GM21786 (cell line): ENCODE measurements around the gene KIAA1328.
"Not testable (repeated sequence)": the region's sequence is repeated elsewhere in the genome, so short reads cannot be mapped to it uniquely, and the experiment has no call there.

Experiments
- ATAC-seq: cut with Tn5 transposase; IDR thresholded peaks from one replicate; pipeline ENCODE4 v1.9.1; 2021; ENCODE audit not compliant: unreplicated experiment

KIAA1328 gene

DNA sequence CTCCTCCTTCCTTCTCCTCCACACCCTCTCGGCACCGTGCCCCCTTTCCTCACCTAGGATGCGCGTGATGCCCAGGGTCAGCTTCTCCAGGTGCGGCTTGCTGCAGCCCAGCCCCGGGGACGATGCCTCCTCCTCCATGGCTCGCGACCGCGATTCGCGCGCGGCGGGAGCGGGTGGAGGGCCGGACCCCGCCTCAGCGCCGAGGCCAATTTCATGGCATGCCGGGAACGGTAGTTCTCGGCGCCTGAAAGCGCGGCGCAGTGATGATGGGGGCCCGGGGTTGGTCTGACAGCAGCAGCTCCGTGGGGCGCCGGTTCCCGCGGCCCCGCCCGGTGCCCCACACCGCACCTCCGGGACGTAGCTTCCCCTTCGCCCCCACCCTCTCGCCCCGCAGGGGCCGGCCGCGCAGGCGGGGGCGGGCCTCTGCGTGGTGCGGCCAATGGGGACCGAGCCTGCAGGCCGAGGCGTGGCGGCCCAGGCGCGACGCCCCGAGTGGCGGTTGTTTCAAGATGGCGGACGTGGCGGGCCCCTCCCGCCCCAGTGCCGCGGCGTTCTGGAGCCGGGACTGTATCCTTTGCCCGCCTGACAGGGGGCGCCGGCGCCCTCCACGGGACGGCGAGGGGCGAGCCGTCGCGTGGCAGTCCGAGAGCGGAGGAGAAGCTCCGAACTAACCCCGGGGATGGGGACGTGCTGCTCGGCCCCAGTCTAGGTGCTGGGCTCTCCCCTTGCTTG is at the start of gene KIAA1328, which contains the start of gene TPGS2:
Gene KIAA1328 (plus strand): TSS at position 498 of the 732 bp plus-strand sequence. CDS start 12 bp downstream, at position 510.
Gene TPGS2 (minus strand): TSS at position 373 of the 732 bp plus-strand sequence. CDS start 235 bp downstream, at position 138.
- ATAC-seq, result peak; percentile 87

DNA sequence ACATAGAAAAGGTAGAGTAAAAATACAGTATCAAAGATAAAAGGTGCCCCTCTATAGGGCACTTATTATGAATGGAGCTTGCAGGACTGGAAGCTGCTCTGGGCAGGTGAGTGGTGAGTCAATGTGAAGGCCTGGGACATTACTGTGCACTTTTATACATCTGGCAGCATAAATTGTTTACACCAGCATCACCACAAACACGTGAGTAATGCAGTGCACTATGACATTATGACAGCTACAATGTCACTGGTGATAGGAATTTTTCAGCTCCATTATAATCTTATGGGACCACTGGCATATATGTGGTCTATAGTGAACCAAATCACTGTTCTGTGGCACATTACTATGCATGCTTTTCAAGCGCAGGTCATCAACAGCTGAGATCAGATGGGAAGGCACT is 48.2 kb upstream of the KIAA1328 start:
- ATAC-seq, result no peak

DNA sequence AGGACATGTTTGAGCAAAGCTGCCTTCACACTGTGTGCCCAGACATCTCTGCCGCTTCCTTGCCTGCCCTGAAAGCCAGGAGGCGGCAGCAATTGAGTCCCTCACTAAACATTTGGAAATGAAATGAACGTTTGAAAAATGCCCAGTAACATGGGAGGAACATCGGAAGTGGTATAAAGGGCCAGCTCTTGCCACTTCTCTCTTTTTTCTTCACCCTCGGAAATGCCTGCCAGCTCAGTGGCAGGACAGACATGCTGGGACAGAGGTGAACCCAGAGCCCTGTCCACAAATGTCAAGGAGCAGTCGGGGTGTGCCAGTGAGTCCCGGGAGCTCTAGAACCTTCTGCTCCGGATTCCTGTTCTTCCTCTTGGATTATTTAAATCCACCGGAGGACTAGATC is 46.2 kb upstream of the KIAA1328 start:
- no peak for ATAC-seq

DNA sequence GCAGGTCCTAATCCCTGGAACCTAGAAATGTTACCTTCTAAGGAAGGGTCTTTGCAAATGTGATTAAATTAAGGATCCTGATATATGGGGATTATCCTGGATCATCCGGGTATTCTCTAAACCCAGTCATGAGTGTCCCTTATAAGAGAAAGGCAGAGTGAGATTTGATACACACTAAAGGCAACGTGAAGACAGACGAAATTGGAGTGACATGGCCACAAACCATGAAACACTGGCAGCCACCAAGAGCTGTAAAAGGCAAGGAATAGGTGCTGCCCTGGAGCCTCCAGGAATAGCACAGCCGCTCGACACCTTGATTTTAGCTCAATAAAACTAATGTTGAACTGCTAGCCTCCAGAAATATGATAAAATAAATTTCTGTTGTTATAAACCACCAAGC is 45.1 kb upstream of the KIAA1328 start:
- ATAC-seq, result no peak

DNA sequence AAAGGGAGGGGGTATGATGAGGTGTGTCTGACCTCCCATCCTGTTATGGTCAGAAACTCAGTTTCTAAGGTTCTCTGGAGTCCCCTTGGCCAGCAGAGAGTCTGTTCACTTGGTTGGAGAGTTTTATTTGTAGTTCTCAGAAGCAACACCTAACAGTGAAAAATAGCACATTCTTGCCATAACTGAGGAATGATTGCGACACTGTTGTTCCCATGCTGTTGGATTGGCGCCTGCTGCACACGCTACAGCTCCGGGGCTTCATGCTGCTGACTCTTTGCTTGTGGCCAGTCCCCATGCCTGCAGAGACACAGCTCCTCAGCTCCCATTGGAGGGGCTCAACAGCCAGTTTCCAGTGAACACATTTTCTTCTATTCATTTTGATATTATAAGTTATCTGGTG is 42.2 kb upstream of the KIAA1328 start:
- ATAC-seq, result no peak

DNA sequence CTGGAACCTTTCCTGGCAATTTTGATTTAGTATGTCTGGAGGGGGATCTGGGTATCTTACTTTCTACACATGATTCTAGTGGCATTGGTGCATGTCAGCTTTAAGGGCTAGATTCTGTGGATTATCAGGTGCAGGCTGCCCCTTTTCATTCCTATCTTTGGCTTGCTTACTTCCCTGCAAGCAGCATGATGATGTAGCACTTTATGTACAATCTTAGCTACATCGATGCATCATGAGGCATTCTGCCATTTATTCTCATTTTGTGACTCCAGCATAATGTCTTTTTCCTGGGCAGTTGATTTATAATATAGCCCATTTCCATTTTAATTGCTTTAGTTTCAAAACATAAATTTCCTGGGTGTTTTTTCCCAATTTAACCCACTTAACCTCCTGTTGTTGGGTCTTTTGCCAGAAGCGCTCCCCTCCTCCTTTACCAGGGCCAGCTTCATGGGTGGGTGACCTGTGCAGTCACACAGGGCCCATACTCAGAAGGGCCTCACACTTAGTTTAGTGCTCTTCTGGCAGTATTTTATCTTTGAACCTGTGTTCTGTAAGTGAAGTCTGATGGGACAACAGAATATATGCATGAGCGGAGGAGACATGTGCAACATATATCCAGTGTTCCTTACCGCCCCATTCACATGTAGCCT is 36.2 kb upstream of the KIAA1328 start:
- ATAC-seq, result no peak

DNA sequence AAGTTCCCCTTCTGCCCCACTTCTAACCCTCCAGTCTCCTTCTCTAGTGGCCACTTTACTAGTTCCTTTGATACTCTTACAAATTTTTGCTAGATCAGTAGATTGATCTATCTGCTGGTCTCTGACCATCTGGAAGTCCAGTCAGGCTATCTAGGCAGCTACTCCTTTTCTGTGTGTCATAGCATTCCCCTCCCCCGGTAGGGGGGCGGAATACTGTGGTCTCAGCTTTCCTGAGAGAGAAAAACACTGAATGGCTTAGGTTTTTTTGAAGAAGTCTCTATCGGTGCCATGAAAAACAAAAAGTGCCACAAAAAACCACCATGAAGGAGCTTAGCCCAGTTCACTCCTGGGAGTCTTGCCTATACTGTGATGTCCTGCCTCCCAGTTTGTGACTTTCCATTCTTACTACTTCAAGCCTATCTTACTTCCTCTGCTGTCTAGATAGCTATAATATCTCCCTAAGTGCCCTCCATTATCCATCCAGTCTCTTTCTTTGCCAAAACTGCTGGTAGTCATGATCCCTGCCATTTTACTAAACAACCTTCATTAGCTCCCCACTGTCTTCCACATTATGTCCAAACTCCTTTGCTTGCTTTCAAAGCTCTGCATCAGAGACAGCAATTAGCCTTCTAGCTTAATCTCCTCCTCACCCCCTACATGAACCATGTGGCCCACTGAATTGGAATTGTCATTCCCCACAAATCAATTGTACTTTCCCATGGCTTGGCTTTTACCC is 30.0 kb upstream of the KIAA1328 start:
- ATAC-seq, result no peak

DNA sequence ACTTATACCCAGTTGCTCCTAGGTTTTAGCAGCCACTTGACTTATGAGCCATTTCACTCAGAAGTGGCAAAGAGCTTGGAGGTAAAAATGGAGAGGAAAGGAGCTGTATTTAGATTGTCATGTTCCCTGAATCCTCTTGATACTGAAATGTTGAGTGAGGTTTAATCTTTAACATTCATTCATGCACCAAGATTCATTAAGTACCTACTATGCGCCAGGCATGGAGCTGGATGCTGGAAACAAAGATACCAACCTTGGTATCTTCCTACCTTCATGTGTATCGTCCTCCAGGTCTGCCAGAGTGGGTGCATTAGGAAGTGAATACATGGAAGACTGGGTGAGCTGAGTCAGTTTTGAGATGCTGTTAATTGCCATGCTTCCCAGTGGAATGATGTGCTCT is 23.8 kb upstream of the KIAA1328 start:
- no peak for ATAC-seq

DNA sequence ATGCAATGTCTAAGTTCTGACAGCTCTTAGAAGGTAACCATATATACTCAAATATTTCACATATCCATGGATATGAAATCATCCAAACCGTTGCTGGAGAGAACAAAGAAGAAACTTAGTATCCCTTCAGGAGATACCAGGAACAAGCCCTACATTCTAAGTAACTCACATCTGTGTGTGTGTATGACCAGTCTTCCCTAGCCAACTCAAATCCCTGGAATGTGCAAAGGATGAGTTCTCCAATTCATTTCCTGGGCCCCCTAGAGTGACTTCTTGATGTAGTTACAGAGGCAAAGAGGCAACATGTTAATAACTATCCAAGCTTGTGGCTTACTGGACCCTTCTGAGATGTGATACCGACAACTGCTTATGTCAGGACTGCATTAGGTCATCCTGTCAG is 20.2 kb upstream of the KIAA1328 start:
- ATAC-seq, result no peak

DNA sequence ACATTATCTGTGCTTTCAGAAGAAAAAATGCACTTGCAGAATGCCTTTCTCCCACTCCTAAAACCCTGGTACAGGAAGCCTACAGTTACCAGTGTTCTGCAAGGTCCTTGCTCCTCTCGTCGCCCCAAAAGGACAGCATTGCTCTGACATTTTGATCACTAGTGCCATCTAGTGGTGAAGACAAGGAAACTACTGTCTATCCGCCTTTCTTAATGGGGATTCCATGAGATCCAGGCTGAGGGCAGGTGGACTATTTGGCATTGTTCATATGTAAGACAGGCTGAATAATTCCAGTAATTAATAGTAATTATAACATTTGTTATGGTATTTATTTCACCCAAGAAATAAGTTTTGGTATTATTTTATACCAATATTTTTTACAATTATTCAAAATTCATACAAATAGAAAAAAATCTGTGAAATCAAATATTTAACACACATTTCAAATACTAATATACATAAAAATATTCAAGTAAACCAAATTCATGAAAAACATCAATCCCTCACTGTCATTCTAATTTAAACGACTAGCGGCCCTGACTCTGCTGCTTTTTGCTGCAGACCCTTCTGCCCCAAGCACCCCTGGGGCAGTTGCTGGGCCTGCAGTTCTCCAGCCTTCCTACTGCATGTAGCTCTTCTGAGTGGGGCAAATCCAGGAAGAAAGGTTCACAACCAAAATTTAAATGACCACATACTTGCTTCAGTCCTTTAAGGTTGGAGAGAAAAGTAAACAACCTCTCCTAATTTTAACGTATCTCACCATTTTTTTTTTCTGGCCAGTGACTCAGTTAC is 19.1 kb upstream of the KIAA1328 start:
- peak; percentile 97 for ATAC-seq

DNA sequence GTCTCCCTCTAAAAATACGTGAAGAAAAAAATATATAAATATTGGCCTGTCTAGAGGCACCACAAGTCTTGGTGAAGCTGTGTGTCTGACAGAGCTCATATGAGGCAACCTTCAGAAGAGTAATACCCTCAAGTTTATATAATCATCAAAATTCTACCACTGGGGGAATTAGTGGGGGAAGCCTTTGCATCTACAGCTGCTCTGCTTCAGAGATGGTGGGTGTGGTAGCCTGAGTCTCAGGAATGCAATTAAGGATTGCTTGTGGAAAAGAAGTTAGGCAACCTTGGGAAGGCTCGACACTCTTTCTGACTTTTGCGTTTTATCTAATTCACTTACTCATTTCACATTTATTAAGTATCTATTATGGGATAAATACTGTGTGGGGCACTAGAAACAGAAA is 17.5 kb upstream of the KIAA1328 start:
- ATAC-seq, result no peak

DNA sequence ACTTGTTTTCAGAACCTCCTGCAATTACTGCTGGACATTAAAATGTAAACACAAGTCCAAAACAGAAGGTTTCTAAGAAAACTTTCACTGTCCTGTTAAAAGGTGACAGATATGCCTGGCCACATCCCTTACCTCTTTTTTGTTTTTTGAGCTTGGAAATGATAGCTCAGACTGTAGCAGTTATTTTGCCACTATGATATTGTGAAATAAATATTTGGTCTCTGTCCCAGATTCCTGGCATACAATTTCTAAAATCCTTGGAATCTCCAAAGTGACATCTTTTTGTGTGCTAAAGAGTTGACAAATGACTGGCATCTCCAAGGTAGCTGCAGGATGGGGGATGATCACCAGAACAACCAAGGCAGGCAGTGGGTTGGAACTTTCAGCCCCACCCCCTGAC is 17.0 kb upstream of the KIAA1328 start:
- ATAC-seq, result no peak

DNA sequence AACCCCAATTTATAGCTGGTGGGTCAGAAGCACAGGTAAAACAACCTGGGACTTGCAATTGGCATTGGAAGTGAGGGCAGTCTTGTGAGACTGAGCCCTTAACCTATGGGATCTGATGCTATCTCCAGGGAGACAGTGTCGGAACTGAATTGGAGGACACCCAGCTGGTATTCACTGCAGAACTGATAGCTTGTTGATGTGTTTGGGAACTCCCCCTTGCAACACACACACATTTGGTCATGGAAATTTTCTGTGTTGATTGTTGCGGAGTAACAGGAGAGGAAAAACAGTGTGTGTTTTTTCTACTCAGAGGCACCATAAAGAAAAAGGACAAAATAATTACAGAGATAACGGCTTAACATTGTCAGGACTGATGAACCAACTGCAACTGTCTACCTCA is 16.2 kb upstream of the KIAA1328 start:
- no peak for ATAC-seq

DNA sequence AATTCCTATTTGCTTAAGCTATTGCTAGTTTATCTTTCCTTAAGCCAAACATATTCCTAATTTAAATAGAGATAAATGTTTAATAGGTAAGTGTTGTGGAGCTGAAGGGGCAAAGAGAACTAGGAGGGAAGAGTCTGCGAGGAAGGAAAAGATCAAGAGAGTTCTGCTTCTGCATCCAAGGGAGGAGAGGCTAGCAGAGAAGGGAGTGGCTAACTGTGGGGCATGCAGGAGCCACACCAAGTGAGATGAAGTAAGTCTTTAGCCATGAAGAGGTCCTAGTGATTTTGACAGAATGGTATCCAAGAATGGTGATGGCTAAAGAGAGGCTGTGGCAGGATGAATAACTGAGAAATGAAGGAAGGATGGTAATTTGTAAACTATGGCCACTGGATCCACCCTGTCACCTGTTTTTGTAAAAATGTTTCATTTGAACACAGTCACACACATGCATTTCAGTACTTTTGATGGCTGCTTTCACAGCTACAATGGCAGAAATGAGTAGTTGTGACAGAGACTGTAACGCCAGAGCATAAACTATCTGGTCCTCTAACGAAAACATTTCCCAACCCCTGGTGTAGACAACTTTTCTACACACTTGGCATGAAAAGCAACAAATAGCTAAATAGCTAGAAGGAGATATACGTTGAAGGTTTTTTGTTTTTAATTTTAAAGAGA is 15.7 kb upstream of the KIAA1328 start:
- no peak for ATAC-seq

DNA sequence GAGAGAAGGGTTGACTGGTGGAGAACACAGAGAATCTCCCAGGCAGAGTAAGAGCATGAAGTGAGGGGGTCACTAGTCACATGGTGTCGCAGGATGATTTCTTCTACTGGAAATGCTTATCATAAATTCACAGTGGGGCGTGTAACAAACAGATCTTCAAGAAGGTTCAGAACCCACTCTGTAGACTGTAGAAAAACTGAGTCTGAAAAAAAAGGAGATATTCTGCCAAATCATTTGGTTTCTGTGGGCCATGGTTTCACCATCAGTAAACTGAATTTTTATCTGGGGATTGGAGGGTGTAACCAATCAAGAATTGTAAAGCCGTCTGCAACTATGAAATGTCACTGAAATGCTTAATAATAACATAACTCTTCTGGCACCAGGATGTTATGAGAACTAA is 15.1 kb upstream of the KIAA1328 start:
- no peak for ATAC-seq

DNA sequence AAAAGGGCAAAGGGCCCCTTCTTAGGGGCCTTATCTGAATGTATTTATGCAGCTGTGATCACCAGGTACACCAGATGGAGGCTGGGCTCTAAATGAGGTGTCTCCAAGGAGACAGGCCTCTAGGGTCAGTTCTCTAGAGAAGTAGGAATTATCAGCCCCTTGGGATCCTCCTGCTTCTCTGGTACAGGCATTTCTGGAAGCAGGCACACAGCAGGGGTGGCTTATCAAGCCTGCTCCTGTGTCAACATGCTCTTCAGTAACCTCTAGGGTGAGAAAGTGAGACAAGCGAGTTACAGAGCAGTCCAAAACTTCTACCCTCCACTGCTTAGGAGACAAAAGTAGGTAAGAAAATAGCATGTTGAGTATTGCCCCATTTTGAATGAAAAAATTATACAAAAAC is 13.9 kb upstream of the KIAA1328 start:
- ATAC-seq, result no peak

DNA sequence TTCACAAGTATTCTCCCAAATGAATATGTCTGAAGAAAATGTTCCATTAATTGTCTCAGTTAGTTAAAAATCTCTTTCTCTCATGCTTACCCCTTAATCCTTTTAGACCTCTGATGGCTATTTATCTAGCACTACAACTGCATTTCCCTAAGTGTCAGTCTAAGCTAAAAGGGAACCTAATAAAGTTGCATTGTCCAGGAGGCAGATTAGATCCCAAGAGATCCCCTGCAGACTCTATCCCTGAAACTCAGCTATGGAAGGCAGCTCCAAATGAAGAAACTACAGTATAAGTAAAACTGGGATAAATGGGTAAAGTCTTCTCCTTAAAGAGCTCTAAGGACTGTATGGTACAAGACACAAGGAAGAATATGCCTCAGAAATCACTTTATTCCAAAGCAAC is 12.8 kb upstream of the KIAA1328 start:
- ATAC-seq, result not testable (repeated sequence)

DNA sequence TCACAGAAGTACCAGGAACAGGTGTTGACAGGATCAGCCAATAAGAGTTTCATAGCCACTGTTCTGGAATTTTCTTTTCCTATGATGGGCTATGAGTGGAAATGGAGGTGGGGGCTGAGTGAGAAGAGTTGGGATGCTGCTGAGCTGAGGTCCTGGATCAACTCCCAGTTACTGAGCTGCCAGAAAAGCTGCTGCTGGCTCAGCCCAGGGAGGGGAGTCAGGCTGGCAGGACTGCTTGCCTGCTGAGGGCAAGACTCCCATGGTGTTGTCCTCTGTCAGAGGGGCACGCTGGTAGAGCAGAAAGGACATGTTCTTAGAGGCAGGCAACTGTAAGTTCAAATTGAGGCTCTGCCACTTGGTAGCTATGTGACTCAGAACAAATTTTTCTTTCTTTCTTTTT is 11.9 kb upstream of the KIAA1328 start:
- ATAC-seq, result no peak

DNA sequence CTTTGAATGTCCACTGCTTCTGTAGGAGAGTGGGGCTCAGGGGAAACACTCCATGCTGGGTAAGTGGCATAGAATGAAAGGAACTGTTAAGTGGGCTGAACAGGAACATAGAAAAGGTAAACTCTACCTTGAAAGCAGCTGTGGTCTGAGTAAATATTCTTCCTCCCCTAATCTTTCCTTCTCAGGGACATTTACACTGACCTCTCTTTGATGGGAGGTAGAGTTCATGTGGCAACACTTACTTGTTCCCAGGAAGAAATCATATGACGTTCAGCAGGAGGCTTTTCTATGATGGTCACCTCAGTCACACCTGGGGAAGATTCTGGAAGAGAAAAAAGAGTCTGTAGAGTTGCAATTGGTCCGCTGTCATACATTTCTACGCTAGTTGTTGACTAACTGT is 10.3 kb upstream of the KIAA1328 start:
- no peak for ATAC-seq

DNA sequence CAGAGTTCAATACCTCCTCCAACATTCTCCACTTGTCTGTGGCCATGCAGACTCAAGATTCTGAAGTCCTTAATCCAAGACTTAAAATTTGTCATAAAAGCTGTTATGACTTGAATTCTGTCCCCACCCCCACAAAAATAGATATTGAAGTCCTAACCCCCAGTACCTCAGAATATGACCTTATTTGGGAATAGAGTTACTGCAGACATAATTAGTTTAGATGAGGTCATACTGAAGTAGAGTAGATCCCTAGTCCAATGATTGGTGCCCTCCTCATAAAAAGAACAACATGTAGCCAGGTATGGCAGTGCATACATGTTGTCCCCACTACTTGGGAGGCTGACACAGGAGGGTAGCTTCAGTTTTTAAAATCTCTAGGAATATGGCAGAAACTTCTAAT is 9.3 kb upstream of the KIAA1328 start:
- ATAC-seq, result no peak

DNA sequence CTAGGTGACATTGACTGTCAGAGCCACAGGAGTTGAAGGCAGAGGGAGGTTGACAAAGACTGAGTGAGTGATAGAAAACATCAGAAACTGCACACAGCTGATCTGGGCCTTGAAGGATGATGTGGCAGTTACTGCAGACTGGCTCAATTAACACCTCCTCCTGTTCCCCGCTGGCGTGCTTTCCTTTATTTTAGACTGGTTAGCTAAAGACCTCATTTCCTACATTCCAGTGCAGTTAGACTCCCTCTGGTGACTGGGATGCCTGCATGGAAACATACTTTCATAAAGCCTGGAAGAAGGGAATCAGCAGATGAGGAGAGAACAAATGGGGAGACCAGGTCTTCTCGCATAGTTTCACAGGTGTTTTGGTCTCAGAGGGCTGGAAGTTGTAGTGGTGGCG is 7.2 kb upstream of the KIAA1328 start:
- no peak for ATAC-seq
